GM23338 (cell line): Measurements from ENCODE around the gene PLEKHA7. TPM values are rescaled to one million over a fixed set of nuclear protein-coding genes. Genes with fewer than 3 reads are reported as not detected.

Experiments used
- ATAC-seq: fragments of 200-7000 bp; cut with Tn5 transposase; 3 replicates; pipeline ENCODE4 v1.9.1; 2020
- DNase-seq: peaks from one replicate; pipeline ENCODE4 v3.0.0-alpha.2; 2015; ENCODE audit warnings: low spot score
- H2AFZ ChIP-seq: fragments of 200-600 bp; sonication (generic); 2 replicates; pipeline ENCODE4 v1.8.0; 2016; ENCODE audit warnings: antibody characterized with exemption, mild to moderate bottlenecking, moderate library complexity
- H3F3A ChIP-seq: fragments of 200-600 bp; sonication (generic); replicated peaks from 2 replicates; pipeline ENCODE4 v1.8.0; 2017; ENCODE audit warnings: antibody characterized with exemption, mixed run types, low read depth
- H3K27ac ChIP-seq: fragments of 200-600 bp; sonication (generic); 2 replicates; pipeline ENCODE4 v1.6.1; 2016; ENCODE audit warnings: low read depth
- H3K27me3 ChIP-seq: fragments of 200-600 bp; sonication (generic); 2 replicates; pipeline ENCODE4 v1.8.0; 2016; ENCODE audit warnings: mild to moderate bottlenecking, mixed run types, moderate library complexity; ENCODE audit not compliant: insufficient read depth
- H3K36me3 ChIP-seq: fragments of 200-600 bp; sonication (generic); 2 replicates; pipeline ENCODE4 v1.8.0; 2016; ENCODE audit warnings: mild to moderate bottlenecking; ENCODE audit not compliant: insufficient read depth
- H3K4me1 ChIP-seq: fragments of 200-600 bp; sonication (generic); 2 replicates; pipeline ENCODE4 v1.8.0; 2016; ENCODE audit warnings: mild to moderate bottlenecking, moderate library complexity; ENCODE audit not compliant: insufficient read depth
- H3K4me2 ChIP-seq: fragments of 200-600 bp; sonication (generic); 2 replicates; pipeline ENCODE4 v1.7.1; 2017; ENCODE audit warnings: mixed run types
- H3K4me3 ChIP-seq: fragments of 200-600 bp; sonication (generic); 2 replicates; pipeline ENCODE4 v1.6.1; 2016; ENCODE audit warnings: mixed run types
- H3K79me2 ChIP-seq: fragments of 200-600 bp; sonication (generic); replicated peaks from 2 replicates; pipeline ENCODE4 v1.8.0; 2017; ENCODE audit warnings: mild to moderate bottlenecking; ENCODE audit not compliant: insufficient read depth
- H3K9me2 ChIP-seq: fragments of 200-600 bp; sonication (generic); 2 replicates; pipeline ENCODE4 v1.8.0; 2017; ENCODE audit not compliant: insufficient read depth
- H4K20me1 ChIP-seq: fragments of 200-600 bp; sonication (generic); replicated peaks from 2 replicates; pipeline ENCODE4 v1.8.0; 2017; ENCODE audit warnings: mild to moderate bottlenecking; ENCODE audit not compliant: insufficient read depth
- H3K27ac Mint-ChIP-seq: 2 replicates; pipeline ENCODE4 v1.8.0; 2020; ENCODE audit warnings: inconsistent platforms, mild to moderate bottlenecking, moderate library complexity, mixed read lengths
- H3K27me3 Mint-ChIP-seq: 3 replicates; pipeline ENCODE4 v1.8.0; 2022; ENCODE audit warnings: low read depth, mild to moderate bottlenecking, moderate library complexity, mixed read lengths, inconsistent platforms; ENCODE audit not compliant: insufficient read depth, poor library complexity
- H3K36me3 Mint-ChIP-seq: 3 replicates; pipeline ENCODE4 v1.8.0; 2021; ENCODE audit warnings: low read depth, mild to moderate bottlenecking, inconsistent platforms, moderate library complexity, mixed read lengths
- H3K4me1 Mint-ChIP-seq: 3 replicates; pipeline ENCODE4 v1.8.0; 2020; ENCODE audit warnings: mild to moderate bottlenecking, inconsistent platforms, mixed read lengths
- H3K4me3 Mint-ChIP-seq: 3 replicates; pipeline ENCODE4 v1.8.0; 2021; ENCODE audit warnings: moderate library complexity, mild to moderate bottlenecking, inconsistent platforms, mixed read lengths
- H3K9me3 Mint-ChIP-seq: 3 replicates; pipeline ENCODE4 v1.8.0; 2020; ENCODE audit warnings: moderate library complexity, mild to moderate bottlenecking, inconsistent platforms, mixed read lengths
- EZH2phosphoT487 ChIP-seq: fragments of 200-600 bp; sonication (generic); IDR thresholded peaks from one replicate; pipeline ENCODE4 v1.8.1; 2018; ENCODE audit warnings: antibody characterized with exemption; ENCODE audit not compliant: unreplicated experiment
- JUNB ChIP-seq: IDR thresholded peaks from one replicate; pipeline ENCODE4 v1.6.1; 2016; ENCODE audit warnings: antibody characterized with exemption; ENCODE audit not compliant: unreplicated experiment
- POLR2AphosphoS5 ChIP-seq: IDR thresholded peaks from 2 replicates; pipeline ENCODE4 v1.6.1; 2016; ENCODE audit warnings: antibody characterized with exemption, low read depth
- REST ChIP-seq: IDR thresholded peaks from one replicate; pipeline ENCODE4 v1.6.1; 2018; ENCODE audit warnings: antibody characterized with exemption; ENCODE audit not compliant: unreplicated experiment
- ZNF114 ChIP-seq: fragments of 250-450 bp; sonication (Bioruptor Pico); IDR thresholded peaks from 2 replicates; pipeline ENCODE4 v1.5.0; 2020; ENCODE audit warnings: mild to moderate bottlenecking, moderate library complexity
- ZNF331 ChIP-seq: fragments of 250-450 bp; sonication (Bioruptor Pico); IDR thresholded peaks from 2 replicates; pipeline ENCODE4 v1.5.0; 2020; ENCODE audit warnings: low read depth, mild to moderate bottlenecking, moderate library complexity
- polyA plus RNA-seq: library from polyadenylated mRNA; unstranded; fragments of >200 nt; fragmentation: Nextera tagmentation; extraction: Ambion mirVana; gene quantifications from 2 replicates; pipeline ENCODE4 v1.2.1, GENCODE V29; 2016
- total RNA-seq: library from RNA; depleted of rRNA; stranded (reverse); fragments of >200 nt; shearing (Covaris generic); gene quantifications from 2 replicates; pipeline ENCODE4 v1.2.3, GENCODE V29; 2014
- TF ChIP-seq, protein P1 (sequence below), 2 experiments: fragments of 200-600 bp in 1 of 2; sonication (generic) in 1 of 2; conservative IDR thresholded peaks; 2 replicates each; pipeline versions ENCODE4 v1.5.1 to v1.6.1; 2016 to 2017; ENCODE audit warnings: antibody characterized with exemption in 2 of 2, low read depth in 2 of 2, mild to moderate bottlenecking in 2 of 2, moderate library complexity in 1 of 2
- TF ChIP-seq, protein P2 (sequence below): fragments of 250-450 bp; sonication (Bioruptor Pico); IDR thresholded peaks from 2 replicates; pipeline ENCODE4 v1.5.0; 2020; ENCODE audit warnings: mild to moderate bottlenecking, moderate library complexity

The PLEKHA7 gene
- total and polyA plus RNA-seq, 2 experiments from 2014 or later, result 9.7 to 15.8 TPM

GRCh38 chr11:16788141-16789062, 225.8 kb downstream of the PLEKHA7 start:
- H3K27me3 ChIP-seq, result no peaks in the 10 kb centered on the region
- ATAC-seq (peak; percentile 89), DNase-seq (peak; percentile 83)
- H3K4me3 Mint-ChIP-seq, result no peak overlapping the region
- no peaks in the 10 kb centered on the region for H3K9me2 ChIP-seq
- H3K9me3 Mint-ChIP-seq, result no peaks in the 10 kb centered on the region
- no peak overlapping the region for H3K27ac ChIP-seq
- TF ChIP-seq ZNF331, result no peak
- TF ChIP-seq, protein P1, sequence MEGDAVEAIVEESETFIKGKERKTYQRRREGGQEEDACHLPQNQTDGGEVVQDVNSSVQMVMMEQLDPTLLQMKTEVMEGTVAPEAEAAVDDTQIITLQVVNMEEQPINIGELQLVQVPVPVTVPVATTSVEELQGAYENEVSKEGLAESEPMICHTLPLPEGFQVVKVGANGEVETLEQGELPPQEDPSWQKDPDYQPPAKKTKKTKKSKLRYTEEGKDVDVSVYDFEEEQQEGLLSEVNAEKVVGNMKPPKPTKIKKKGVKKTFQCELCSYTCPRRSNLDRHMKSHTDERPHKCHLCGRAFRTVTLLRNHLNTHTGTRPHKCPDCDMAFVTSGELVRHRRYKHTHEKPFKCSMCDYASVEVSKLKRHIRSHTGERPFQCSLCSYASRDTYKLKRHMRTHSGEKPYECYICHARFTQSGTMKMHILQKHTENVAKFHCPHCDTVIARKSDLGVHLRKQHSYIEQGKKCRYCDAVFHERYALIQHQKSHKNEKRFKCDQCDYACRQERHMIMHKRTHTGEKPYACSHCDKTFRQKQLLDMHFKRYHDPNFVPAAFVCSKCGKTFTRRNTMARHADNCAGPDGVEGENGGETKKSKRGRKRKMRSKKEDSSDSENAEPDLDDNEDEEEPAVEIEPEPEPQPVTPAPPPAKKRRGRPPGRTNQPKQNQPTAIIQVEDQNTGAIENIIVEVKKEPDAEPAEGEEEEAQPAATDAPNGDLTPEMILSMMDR (conservative IDR thresholded peaks at IDR 0.05; ENCODE audit: low read depth in 2 of 2), result peak; percentile 87 to 95
- no peaks in the 10 kb centered on the region for H3K4me1 Mint-ChIP-seq
- no peaks in the 10 kb centered on the region for H3K4me1 ChIP-seq
- no peak overlapping the region for H3K4me3 ChIP-seq
- no peaks in the 10 kb centered on the region for H3F3A ChIP-seq
- no peaks in the 10 kb centered on the region for H3K79me2 ChIP-seq
- H3K36me3 ChIP-seq, result no peaks in the 10 kb centered on the region
- H3K36me3 Mint-ChIP-seq, result no peaks in the 10 kb centered on the region; the same call in 2 of the 3 replicates
- H4K20me1 ChIP-seq, result no peaks in the 10 kb centered on the region
- H3K27ac Mint-ChIP-seq, result peak overlapping the region; percentile 6; the same call in 1 of the 2 replicates
- H3K4me2 ChIP-seq, result no peak overlapping the region
- no peak overlapping the region for H2AFZ ChIP-seq
- H3K27me3 Mint-ChIP-seq, result peaks cover 1% of the 10 kb centered on the region

- H3K4me1 ChIP-seq, result no peaks in the 10 kb centered on the region
- no peak overlapping the region for H3K27ac ChIP-seq
- H3K36me3 ChIP-seq, result no peaks in the 10 kb centered on the region
- H3K4me1 Mint-ChIP-seq, result no peaks in the 10 kb centered on the region
- no peak overlapping the region for H2AFZ ChIP-seq
- H3K27ac Mint-ChIP-seq, result no peak overlapping the region
- H4K20me1 ChIP-seq, result no peaks in the 10 kb centered on the region
- no peaks in the 10 kb centered on the region; the same call in 2 of the 3 replicates for H3K36me3 Mint-ChIP-seq
- peaks cover 1% of the 10 kb centered on the region for H3K27me3 Mint-ChIP-seq
- no peak overlapping the region for H3K4me3 Mint-ChIP-seq
- no peaks in the 10 kb centered on the region for H3K27me3 ChIP-seq
- H3K9me3 Mint-ChIP-seq, result no peaks in the 10 kb centered on the region
- DNase-seq (no peak), ATAC-seq (no peak)
- H3K9me2 ChIP-seq, result no peaks in the 10 kb centered on the region
- H3K4me2 ChIP-seq, result no peak overlapping the region
- no peak overlapping the region for H3K4me3 ChIP-seq
- no peaks in the 10 kb centered on the region for H3F3A ChIP-seq
- H3K79me2 ChIP-seq, result no peaks in the 10 kb centered on the region
- TF ChIP-seq REST (no peak), EZH2phosphoT487 (no peak), POLR2AphosphoS5 (no peak), ZNF114 (CRISPR knock-in tag) (no peak), JUNB (no peak)
- TF ChIP-seq, protein P2, sequence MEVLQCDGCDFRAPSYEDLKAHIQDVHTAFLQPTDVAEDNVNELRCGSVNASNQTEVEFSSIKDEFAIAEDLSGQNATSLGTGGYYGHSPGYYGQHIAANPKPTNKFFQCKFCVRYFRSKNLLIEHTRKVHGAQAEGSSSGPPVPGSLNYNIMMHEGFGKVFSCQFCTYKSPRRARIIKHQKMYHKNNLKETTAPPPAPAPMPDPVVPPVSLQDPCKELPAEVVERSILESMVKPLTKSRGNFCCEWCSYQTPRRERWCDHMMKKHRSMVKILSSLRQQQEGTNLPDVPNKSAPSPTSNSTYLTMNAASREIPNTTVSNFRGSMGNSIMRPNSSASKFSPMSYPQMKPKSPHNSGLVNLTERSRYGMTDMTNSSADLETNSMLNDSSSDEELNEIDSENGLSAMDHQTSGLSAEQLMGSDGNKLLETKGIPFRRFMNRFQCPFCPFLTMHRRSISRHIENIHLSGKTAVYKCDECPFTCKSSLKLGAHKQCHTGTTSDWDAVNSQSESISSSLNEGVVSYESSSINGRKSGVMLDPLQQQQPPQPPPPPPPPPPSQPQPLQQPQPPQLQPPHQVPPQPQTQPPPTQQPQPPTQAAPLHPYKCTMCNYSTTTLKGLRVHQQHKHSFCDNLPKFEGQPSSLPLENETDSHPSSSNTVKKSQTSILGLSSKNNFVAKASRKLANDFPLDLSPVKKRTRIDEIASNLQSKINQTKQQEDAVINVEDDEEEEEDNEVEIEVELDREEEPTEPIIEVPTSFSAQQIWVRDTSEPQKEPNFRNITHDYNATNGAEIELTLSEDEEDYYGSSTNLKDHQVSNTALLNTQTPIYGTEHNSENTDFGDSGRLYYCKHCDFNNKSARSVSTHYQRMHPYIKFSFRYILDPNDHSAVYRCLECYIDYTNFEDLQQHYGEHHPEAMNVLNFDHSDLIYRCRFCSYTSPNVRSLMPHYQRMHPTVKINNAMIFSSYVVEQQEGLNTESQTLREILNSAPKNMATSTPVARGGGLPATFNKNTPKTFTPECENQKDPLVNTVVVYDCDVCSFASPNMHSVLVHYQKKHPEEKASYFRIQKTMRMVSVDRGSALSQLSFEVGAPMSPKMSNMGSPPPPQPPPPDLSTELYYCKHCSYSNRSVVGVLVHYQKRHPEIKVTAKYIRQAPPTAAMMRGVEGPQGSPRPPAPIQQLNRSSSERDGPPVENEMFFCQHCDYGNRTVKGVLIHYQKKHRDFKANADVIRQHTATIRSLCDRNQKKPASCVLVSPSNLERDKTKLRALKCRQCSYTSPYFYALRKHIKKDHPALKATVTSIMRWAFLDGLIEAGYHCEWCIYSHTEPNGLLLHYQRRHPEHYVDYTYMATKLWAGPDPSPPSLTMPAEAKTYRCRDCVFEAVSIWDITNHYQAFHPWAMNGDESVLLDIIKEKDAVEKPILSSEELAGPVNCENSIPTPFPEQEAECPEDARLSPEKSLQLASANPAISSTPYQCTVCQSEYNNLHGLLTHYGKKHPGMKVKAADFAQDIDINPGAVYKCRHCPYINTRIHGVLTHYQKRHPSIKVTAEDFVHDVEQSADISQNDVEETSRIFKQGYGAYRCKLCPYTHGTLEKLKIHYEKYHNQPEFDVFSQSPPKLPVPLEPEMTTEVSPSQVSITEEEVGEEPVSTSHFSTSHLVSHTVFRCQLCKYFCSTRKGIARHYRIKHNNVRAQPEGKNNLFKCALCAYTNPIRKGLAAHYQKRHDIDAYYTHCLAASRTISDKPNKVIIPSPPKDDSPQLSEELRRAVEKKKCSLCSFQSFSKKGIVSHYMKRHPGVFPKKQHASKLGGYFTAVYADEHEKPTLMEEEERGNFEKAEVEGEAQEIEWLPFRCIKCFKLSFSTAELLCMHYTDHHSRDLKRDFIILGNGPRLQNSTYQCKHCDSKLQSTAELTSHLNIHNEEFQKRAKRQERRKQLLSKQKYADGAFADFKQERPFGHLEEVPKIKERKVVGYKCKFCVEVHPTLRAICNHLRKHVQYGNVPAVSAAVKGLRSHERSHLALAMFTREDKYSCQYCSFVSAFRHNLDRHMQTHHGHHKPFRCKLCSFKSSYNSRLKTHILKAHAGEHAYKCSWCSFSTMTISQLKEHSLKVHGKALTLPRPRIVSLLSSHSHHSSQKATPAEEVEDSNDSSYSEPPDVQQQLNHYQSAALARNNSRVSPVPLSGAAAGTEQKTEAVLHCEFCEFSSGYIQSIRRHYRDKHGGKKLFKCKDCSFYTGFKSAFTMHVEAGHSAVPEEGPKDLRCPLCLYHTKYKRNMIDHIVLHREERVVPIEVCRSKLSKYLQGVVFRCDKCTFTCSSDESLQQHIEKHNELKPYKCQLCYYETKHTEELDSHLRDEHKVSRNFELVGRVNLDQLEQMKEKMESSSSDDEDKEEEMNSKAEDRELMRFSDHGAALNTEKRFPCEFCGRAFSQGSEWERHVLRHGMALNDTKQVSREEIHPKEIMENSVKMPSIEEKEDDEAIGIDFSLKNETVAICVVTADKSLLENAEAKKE, result no peak
Measured at GRCh38 chr11:16787035-16787742, 227.0 kb downstream of the PLEKHA7 start.
